ENCODE results near the gene ADAMTS9.

Gene ADAMTS9

DNA sequence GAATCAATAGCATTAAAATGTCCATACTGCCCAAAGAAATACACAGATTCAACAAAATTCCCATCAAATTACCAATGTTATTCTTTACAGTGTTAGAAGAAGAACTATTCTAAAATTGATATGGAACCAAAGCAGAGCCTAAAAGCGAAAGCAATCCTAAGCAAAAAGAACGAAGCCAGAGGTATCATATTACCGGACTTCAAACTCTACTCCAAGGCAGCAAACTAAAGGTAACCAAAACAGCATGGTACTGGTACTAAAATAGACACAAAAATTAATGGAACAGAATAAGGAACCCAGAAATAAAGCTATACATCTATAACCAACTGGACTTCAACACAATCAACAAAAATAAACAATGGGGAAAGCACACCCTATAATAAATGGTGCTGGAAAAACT is 167.5 kb downstream of the ADAMTS9 start:
- TF ChIP-seq PAX5 (IDR thresholded peaks at IDR 0.05; ENCODE audit: insufficient read depth, low read length, severe bottlenecking): no peak
- TF ChIP-seq TAF1 (IDR thresholded peaks at IDR 0.05; ENCODE audit: low read depth, low read length): no peak
- TF ChIP-seq SPI1 (IDR thresholded peaks at IDR 0.05; ENCODE audit: low read depth, low read length): no peak
- TF ChIP-seq POLR2A (IDR thresholded peaks at IDR 0.05; ENCODE audit: low read depth, low read length): no peak
- no peak for TF ChIP-seq POLR2AphosphoS5 (IDR thresholded peaks at IDR 0.05; ENCODE audit: low read depth, low read length)
- no peak for TF ChIP-seq POU2F2 (IDR thresholded peaks at IDR 0.05; ENCODE audit: low read depth, low read length)
- no peak for DNase-seq (ENCODE audit: insufficient read length, low spot score)
- FAIRE-seq: no peak

DNA sequence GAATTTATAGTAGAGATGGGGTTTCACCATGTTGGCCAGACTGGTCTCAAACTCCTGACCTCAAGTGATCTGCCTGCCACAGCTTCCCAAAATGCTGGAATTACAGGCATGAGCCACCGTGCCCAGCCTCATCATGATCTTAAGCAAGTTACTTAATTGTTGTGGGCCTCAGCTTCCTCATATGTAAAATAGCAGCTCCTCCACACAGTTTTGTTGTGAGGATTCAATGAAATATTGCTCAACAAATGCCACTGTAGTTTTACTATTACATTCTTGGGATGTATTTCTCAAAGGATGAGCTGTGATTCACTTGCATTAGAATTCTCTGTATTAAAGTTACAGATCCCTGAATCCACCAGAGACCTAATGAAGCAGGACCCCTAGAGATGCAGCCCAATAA is 168.8 kb downstream of the ADAMTS9 start:
- no peak for FAIRE-seq
- no peak for DNase-seq (ENCODE audit: insufficient read length, low spot score)
- TF ChIP-seq POLR2AphosphoS5 (IDR thresholded peaks at IDR 0.05; ENCODE audit: low read depth, low read length): no peak
- TF ChIP-seq PAX5 (IDR thresholded peaks at IDR 0.05; ENCODE audit: insufficient read depth, low read length, severe bottlenecking): no peak

DNA sequence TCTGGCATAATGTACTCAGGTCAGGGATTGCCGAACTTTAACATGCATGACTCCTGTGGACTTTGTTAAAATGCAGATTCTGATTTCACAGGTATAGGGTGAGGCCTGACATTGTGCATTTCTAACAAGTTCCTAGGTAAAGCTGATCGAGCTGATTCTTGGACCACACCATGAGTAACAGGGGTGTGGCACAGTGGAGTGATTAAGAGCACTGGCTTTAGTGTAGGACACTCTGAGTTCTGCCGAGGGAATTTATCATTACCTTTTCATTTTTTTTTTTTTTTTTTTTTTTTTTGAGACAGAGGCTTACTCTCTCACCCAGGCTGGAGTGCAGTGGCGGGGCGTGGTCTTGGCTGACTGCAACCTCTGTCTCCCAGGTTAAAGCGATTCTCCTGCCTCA is 169.3 kb downstream of the ADAMTS9 start:
- DNase-seq (ENCODE audit: insufficient read length, low spot score) (no peak), FAIRE-seq (no peak)
- TF ChIP-seq TAF1 (IDR thresholded peaks at IDR 0.05; ENCODE audit: low read depth, low read length) (no peak), POLR2A (IDR thresholded peaks at IDR 0.05; ENCODE audit: low read depth, low read length) (no peak), POLR2AphosphoS5 (IDR thresholded peaks at IDR 0.05; ENCODE audit: low read depth, low read length) (no peak), PAX5 (IDR thresholded peaks at IDR 0.05; ENCODE audit: insufficient read depth, low read length, severe bottlenecking) (no peak), SPI1 (IDR thresholded peaks at IDR 0.05; ENCODE audit: low read depth, low read length) (no peak), POU2F2 (IDR thresholded peaks at IDR 0.05; ENCODE audit: low read depth, low read length) (no peak)

DNA sequence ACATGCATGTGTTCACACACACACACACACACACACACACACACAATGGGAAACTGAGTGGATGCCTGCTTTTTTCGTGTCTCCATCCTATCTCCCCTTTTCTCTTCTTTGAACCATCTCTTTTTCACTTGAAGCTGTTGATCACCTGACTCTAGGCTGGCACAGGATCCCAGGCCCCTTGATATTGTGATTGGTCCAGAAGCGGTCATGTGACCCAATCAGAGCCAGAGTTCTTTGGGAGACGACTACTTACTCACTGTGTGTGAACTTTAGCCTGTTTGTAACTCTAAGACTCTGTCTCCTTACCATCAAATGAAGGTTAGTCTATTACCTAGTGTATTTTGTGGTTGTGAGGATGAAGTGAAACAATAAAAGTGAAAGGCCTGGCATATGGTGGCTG is 172.9 kb downstream of the ADAMTS9 start:
- no peak for TF ChIP-seq POLR2AphosphoS5 (IDR thresholded peaks at IDR 0.05; ENCODE audit: low read depth, low read length)
- TF ChIP-seq POLR2A (IDR thresholded peaks at IDR 0.05; ENCODE audit: low read depth, low read length): no peak
- TF ChIP-seq POU2F2 (IDR thresholded peaks at IDR 0.05; ENCODE audit: low read depth, low read length): no peak
- no peak for TF ChIP-seq TAF1 (IDR thresholded peaks at IDR 0.05; ENCODE audit: low read depth, low read length)
- no peak for TF ChIP-seq SPI1 (IDR thresholded peaks at IDR 0.05; ENCODE audit: low read depth, low read length)
- TF ChIP-seq PAX5 (IDR thresholded peaks at IDR 0.05; ENCODE audit: insufficient read depth, low read length, severe bottlenecking): no peak
- FAIRE-seq (no peak), DNase-seq (ENCODE audit: insufficient read length, low spot score) (no peak)

DNA sequence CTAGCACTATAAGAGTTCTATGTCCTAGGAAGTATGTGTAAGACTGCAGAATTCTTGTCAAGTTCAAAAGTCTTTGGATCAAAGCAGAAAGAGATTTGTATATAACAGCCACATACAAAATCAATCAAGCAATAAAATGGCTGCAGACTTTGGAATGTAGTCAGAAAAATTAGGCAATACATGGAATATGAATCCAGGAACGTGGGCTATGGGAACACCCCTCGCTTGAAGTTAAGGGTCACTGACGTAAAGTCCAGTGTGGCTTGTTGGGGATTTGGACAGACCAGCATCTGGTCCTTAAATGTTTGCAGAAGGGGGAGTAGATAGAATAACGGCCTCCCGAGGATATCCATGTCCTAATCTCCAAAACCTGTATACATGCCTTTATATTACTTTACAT is 178.6 kb downstream of the ADAMTS9 start:
- TF ChIP-seq PAX5 (IDR thresholded peaks at IDR 0.05; ENCODE audit: insufficient read depth, low read length, severe bottlenecking) (no peak), POU2F2 (IDR thresholded peaks at IDR 0.05; ENCODE audit: low read depth, low read length) (no peak), POLR2A (IDR thresholded peaks at IDR 0.05; ENCODE audit: low read depth, low read length) (no peak), SPI1 (IDR thresholded peaks at IDR 0.05; ENCODE audit: low read depth, low read length) (no peak), TAF1 (IDR thresholded peaks at IDR 0.05; ENCODE audit: low read depth, low read length) (no peak), POLR2AphosphoS5 (IDR thresholded peaks at IDR 0.05; ENCODE audit: low read depth, low read length) (no peak)
- DNase-seq (ENCODE audit: insufficient read length, low spot score) (no peak), FAIRE-seq (no peak)

DNA sequence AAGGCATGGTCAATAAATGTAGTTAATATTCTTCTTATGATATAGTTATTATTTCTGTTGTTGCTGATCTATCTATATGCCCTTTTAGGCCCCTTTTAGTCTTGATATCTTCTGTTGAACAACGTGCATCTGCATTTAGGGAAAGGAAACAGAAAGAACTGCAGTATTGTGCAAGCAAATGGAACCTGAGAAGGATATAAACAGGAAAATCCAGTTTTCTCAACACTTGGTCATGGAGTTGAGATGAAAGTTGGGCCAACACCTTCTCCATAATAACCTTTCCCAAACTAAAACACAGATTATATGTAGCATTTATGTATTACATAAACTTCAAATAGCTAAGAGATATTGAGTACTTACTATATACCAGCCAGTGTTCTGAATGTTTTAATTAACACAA is 179.7 kb downstream of the ADAMTS9 start:
- DNase-seq (ENCODE audit: insufficient read length, low spot score) (no peak), FAIRE-seq (no peak)
- TF ChIP-seq POLR2A (IDR thresholded peaks at IDR 0.05; ENCODE audit: low read depth, low read length) (no peak), POLR2AphosphoS5 (IDR thresholded peaks at IDR 0.05; ENCODE audit: low read depth, low read length) (no peak), TAF1 (IDR thresholded peaks at IDR 0.05; ENCODE audit: low read depth, low read length) (no peak), POU2F2 (IDR thresholded peaks at IDR 0.05; ENCODE audit: low read depth, low read length) (no peak)

DNA sequence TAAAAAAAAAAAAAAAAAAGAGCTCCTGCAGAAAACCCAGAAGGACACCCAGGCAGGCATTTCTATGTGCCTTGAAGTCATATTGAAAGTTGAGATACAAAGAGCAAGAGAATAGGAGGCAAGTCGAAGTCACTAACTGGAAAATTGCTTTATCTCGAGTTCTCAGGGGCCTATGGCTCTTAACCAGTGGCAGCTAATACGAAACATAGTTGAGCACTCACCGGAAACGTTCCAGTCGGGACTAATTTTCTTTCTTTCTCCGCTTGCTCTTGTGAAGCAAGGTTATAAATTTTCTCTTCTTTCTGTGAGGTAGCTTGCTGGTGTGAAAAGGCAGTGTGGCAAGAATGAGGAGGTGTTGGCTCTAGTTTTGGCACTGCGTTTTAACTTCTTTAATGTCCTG is 181.5 kb downstream of the ADAMTS9 start:
- no peak for DNase-seq (ENCODE audit: insufficient read length, low spot score)
- FAIRE-seq: no peak
- no peak for TF ChIP-seq SPI1 (IDR thresholded peaks at IDR 0.05; ENCODE audit: low read depth, low read length)
- no peak for TF ChIP-seq PAX5 (IDR thresholded peaks at IDR 0.05; ENCODE audit: insufficient read depth, low read length, severe bottlenecking)
- no peak for TF ChIP-seq TAF1 (IDR thresholded peaks at IDR 0.05; ENCODE audit: low read depth, low read length)
- no peak for TF ChIP-seq POLR2A (IDR thresholded peaks at IDR 0.05; ENCODE audit: low read depth, low read length)
- no peak for TF ChIP-seq POLR2AphosphoS5 (IDR thresholded peaks at IDR 0.05; ENCODE audit: low read depth, low read length)
- TF ChIP-seq POU2F2 (IDR thresholded peaks at IDR 0.05; ENCODE audit: low read depth, low read length): no peak

DNA sequence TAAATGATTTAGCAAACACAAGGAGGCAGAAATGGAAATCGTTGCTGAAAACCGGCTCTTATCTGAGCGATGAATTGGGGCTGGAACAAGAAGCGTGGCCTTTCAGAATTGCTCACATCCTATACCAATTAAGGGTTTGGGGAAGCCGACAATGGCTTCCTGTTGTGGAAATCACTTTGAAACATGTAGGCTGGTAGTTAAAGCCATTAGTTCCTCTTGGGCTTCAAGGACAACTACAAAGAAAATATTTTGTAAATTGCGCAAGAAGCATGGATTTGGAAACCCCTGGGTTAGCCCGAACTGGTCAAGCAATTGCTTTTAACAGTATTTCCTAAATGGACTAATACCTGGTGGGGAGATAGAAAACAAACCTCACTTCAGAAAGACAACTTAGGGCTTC is 182.4 kb downstream of the ADAMTS9 start:
- DNase-seq (ENCODE audit: insufficient read length, low spot score): no peak
- FAIRE-seq: no peak

DNA sequence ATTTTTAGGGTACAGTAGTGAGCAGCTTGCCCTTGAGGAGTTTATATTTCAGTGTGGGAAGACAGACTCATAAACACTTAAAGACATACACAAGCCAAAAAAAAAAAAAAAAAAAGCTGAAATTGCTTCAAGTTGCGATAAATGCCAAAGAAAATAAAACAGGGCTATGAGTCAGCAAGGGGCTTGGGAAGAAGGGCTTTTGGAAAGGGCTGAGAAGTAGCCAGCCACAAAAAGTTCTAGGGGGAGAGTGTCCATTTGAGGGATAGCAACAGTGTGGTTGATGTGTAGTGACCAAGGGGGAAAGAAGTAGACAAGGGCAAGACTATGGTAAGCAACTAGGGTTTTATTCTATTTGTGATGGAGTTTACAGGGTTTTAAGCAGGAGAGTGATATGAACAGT is 185.5 kb downstream of the ADAMTS9 start:
- TF ChIP-seq PAX5 (IDR thresholded peaks at IDR 0.05; ENCODE audit: insufficient read depth, low read length, severe bottlenecking) (no peak), SPI1 (IDR thresholded peaks at IDR 0.05; ENCODE audit: low read depth, low read length) (no peak), POLR2A (IDR thresholded peaks at IDR 0.05; ENCODE audit: low read depth, low read length) (no peak), POLR2AphosphoS5 (IDR thresholded peaks at IDR 0.05; ENCODE audit: low read depth, low read length) (no peak), TAF1 (IDR thresholded peaks at IDR 0.05; ENCODE audit: low read depth, low read length) (no peak), POU2F2 (IDR thresholded peaks at IDR 0.05; ENCODE audit: low read depth, low read length) (no peak)
- FAIRE-seq: no peak
- DNase-seq (ENCODE audit: insufficient read length, low spot score): no peak

More for the DNA sequence above, 182.4 kb downstream of the ADAMTS9 start:
- TF ChIP-seq POU2F2 (IDR thresholded peaks at IDR 0.05; ENCODE audit: low read depth, low read length) (no peak), SPI1 (IDR thresholded peaks at IDR 0.05; ENCODE audit: low read depth, low read length) (no peak), PAX5 (IDR thresholded peaks at IDR 0.05; ENCODE audit: insufficient read depth, low read length, severe bottlenecking) (no peak), POLR2AphosphoS5 (IDR thresholded peaks at IDR 0.05; ENCODE audit: low read depth, low read length) (no peak), POLR2A (IDR thresholded peaks at IDR 0.05; ENCODE audit: low read depth, low read length) (no peak)

DNA sequence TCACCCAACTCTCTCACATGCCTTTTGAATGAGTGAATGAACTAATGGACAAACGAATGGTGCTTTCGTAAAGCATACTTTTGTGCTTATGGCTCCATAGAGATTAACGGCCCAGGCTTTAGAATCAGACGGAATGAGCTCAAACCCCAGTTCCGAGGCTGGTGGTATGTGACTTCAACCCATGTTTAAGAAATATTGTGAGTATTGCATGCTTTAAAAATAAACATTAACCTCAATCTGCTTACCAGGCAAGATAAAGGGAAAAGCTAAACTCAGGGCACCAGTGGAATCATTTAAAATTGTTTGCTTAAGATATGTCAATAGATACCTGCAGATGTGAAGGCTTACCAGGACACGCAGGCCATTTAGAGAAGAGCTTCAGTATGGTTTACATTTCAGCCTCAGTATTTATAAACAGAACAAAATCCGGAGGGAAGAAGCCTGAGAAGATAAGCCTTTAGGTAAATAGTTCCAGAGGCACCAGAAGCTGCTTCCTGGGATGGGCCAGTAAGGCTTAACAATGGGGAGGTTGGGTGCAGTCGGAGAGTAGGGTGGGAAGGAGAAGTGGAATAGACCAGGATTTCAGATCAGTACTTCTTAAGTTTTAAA is 186.4 kb downstream of the ADAMTS9 start:
- DNase-seq (ENCODE audit: insufficient read length, low spot score) (no peak), FAIRE-seq (no peak)
- TF ChIP-seq POLR2A (IDR thresholded peaks at IDR 0.05; ENCODE audit: low read depth, low read length): no peak
- no peak for TF ChIP-seq TAF1 (IDR thresholded peaks at IDR 0.05; ENCODE audit: low read depth, low read length)
- TF ChIP-seq PAX5 (IDR thresholded peaks at IDR 0.05; ENCODE audit: insufficient read depth, low read length, severe bottlenecking): no peak
- TF ChIP-seq POLR2AphosphoS5 (IDR thresholded peaks at IDR 0.05; ENCODE audit: low read depth, low read length): no peak
- TF ChIP-seq POU2F2 (IDR thresholded peaks at IDR 0.05; ENCODE audit: low read depth, low read length): no peak
- no peak for TF ChIP-seq SPI1 (IDR thresholded peaks at IDR 0.05; ENCODE audit: low read depth, low read length)
